Liver (tissue), 3 donors: ENCODE data around the gene DNAJA2.

Experiments used
- GABPA ChIP-seq, 2 donors: IDR thresholded peaks in 1 of 2; conservative IDR thresholded peaks in 1 of 2; 2 replicates each; pipeline ENCODE4 v1.6.1; 2016; ENCODE audit warnings: antibody characterized with exemption in 2 of 2, mild to moderate bottlenecking in 1 of 2, moderate library complexity in 1 of 2
- JUND ChIP-seq, 2 donors: IDR thresholded peaks; 2 replicates each; pipeline ENCODE4 v1.6.1; 2016; ENCODE audit warnings: antibody characterized with exemption in 2 of 2
- MAX ChIP-seq: IDR thresholded peaks from 2 replicates; pipeline ENCODE4 v1.6.1; 2016; ENCODE audit warnings: antibody characterized with exemption
- NR2F2 ChIP-seq: IDR thresholded peaks from 2 replicates; pipeline ENCODE4 v1.6.1; 2016; ENCODE audit warnings: antibody characterized with exemption
- RAD21 ChIP-seq, 2 donors: IDR thresholded peaks; 2 replicates each; pipeline ENCODE4 v1.6.1; 2016; ENCODE audit warnings: antibody characterized with exemption in 2 of 2, mild to moderate bottlenecking in 2 of 2
- TAF1 ChIP-seq: conservative IDR thresholded peaks from 2 replicates; pipeline ENCODE4 v1.6.1; 2016; ENCODE audit warnings: antibody characterized with exemption, mild to moderate bottlenecking
- YY1 ChIP-seq: IDR thresholded peaks from 2 replicates; pipeline ENCODE4 v1.6.1; 2016; ENCODE audit warnings: antibody characterized with exemption, mild to moderate bottlenecking
- ZBTB33 ChIP-seq: IDR thresholded peaks from 2 replicates; pipeline ENCODE4 v1.6.1; 2016; ENCODE audit warnings: antibody characterized with exemption
- TF ChIP-seq, protein P1 (sequence below): fragments of 150-350 bp; IDR thresholded peaks from 2 replicates; pipeline ENCODE4 v1.5.1; 2017; ENCODE audit warnings: improper control_type of control experiment, low read depth, low read length; ENCODE audit not compliant: missing input control
- TF ChIP-seq, protein P2 (sequence below): IDR thresholded peaks from 2 replicates; pipeline ENCODE4 v1.6.1; 2016; ENCODE audit warnings: antibody characterized with exemption
- TF ChIP-seq, protein P3 (sequence below): IDR thresholded peaks from 2 replicates; pipeline ENCODE4 v1.6.1; 2016; ENCODE audit warnings: antibody characterized with exemption, mild to moderate bottlenecking
- donor health status: healthy.
- donor health status: healthy.

DNA sequence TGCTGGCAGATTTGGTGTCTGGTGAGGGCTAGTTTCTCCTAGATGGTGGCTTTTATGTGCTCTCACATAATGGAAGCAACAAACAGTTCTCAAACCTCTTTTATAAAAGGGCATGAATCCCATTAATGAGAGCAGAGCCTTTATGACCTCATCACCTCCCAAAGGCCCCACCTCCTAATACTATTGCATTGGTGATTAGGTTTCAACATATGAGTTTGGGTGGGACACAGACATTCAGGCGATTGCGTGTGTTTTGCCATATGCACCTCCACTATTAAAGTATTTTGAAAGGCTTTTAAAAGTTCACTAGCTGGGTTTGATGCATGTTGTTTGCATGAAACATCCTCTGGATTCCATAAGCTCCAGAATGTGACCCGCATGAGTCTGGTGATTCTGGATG lies 24.4 kb upstream of the DNAJA2 start:
- TF ChIP-seq, protein P1, sequence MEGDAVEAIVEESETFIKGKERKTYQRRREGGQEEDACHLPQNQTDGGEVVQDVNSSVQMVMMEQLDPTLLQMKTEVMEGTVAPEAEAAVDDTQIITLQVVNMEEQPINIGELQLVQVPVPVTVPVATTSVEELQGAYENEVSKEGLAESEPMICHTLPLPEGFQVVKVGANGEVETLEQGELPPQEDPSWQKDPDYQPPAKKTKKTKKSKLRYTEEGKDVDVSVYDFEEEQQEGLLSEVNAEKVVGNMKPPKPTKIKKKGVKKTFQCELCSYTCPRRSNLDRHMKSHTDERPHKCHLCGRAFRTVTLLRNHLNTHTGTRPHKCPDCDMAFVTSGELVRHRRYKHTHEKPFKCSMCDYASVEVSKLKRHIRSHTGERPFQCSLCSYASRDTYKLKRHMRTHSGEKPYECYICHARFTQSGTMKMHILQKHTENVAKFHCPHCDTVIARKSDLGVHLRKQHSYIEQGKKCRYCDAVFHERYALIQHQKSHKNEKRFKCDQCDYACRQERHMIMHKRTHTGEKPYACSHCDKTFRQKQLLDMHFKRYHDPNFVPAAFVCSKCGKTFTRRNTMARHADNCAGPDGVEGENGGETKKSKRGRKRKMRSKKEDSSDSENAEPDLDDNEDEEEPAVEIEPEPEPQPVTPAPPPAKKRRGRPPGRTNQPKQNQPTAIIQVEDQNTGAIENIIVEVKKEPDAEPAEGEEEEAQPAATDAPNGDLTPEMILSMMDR = no peak
- TF ChIP-seq ZBTB33 = no peak
- TF ChIP-seq RAD21 (IDR thresholded peaks at IDR 0.05) = no peak
- no peak for TF ChIP-seq TAF1
- no peak for TF ChIP-seq MAX
- TF ChIP-seq, protein P2, sequence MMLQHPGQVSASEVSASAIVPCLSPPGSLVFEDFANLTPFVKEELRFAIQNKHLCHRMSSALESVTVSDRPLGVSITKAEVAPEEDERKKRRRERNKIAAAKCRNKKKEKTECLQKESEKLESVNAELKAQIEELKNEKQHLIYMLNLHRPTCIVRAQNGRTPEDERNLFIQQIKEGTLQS = no peak
- TF ChIP-seq GABPA (IDR thresholded peaks at IDR 0.05 in 1 of 2, conservative IDR thresholded peaks at IDR 0.05 in 1 of 2) = no peak
- no peak for TF ChIP-seq YY1
- TF ChIP-seq NR2F2 = no peak
- no peak for TF ChIP-seq JUND (IDR thresholded peaks at IDR 0.05)
- TF ChIP-seq, protein P3, sequence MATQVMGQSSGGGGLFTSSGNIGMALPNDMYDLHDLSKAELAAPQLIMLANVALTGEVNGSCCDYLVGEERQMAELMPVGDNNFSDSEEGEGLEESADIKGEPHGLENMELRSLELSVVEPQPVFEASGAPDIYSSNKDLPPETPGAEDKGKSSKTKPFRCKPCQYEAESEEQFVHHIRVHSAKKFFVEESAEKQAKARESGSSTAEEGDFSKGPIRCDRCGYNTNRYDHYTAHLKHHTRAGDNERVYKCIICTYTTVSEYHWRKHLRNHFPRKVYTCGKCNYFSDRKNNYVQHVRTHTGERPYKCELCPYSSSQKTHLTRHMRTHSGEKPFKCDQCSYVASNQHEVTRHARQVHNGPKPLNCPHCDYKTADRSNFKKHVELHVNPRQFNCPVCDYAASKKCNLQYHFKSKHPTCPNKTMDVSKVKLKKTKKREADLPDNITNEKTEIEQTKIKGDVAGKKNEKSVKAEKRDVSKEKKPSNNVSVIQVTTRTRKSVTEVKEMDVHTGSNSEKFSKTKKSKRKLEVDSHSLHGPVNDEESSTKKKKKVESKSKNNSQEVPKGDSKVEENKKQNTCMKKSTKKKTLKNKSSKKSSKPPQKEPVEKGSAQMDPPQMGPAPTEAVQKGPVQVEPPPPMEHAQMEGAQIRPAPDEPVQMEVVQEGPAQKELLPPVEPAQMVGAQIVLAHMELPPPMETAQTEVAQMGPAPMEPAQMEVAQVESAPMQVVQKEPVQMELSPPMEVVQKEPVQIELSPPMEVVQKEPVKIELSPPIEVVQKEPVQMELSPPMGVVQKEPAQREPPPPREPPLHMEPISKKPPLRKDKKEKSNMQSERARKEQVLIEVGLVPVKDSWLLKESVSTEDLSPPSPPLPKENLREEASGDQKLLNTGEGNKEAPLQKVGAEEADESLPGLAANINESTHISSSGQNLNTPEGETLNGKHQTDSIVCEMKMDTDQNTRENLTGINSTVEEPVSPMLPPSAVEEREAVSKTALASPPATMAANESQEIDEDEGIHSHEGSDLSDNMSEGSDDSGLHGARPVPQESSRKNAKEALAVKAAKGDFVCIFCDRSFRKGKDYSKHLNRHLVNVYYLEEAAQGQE = no peak
